NCI-H345 treated with DMSO at 0.1 percent for 48 hours (cell line): ENCODE results near the gene STPG4.

Experiments
- DNase-seq: peaks from one replicate; lab custom pipeline; 2025; ENCODE audit not compliant: unreplicated experiment; lab: John Stamatoyannopoulos, UW

STPG4 gene

DNA sequence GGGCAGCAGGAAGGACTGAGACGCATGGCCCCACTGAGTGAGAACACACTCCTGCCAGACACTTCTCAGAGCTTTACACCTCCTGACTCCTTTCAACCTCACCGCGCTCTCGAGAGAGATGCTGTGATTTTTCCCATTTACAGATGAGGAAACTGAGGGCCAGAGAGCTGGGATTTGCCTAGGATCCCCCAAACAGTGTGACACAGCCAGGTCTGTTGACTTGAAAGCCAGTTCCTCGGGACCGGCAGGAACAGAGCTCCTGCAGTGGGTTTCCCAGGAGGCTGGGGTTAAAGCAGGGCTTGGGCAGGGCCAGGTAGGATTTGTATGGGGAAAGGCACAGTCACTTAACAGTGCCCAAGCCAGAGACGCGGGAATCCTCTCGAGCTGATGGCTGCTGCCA is 81.9 kb downstream of the STPG4 start:
- DNase-seq: no peak

GRCh38 chr2:47072728-47073191 is 82.3 kb downstream of the STPG4 start:
- DNase-seq: no peak

DNA sequence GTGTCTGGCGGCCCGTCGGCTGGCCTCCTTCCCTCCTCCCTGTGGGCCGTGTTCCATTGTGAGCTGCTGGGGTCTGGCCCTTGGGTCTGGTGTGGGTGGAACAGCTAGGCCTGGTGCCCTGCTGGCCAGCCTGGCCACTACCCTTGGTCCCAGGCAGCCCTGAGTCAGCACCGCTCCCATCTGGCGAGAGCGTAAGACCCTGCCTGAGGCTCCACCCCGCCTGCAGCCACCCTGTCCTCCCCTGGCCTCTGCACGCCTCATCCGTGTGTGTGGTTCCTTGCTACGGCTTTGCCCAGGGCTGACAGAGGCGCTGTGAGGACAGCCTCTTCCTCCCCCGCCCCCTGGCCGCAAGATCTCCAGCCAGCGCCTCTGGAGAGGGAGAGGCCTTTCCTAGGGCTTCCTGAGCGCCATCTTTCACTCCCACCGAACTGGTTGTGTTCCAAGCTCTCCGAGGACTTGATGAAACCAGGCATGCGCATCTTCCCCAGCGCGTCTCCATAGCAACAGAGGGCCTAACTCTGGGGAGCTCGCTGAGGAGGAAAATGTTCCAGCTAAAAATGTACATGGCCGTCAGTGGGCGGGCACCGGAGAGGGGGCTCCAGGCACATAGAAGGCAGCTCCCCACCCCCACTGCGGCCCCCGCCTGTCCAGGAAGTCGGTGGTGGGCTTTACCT is 83.0 kb downstream of the STPG4 start:
- no peak for DNase-seq

DNA sequence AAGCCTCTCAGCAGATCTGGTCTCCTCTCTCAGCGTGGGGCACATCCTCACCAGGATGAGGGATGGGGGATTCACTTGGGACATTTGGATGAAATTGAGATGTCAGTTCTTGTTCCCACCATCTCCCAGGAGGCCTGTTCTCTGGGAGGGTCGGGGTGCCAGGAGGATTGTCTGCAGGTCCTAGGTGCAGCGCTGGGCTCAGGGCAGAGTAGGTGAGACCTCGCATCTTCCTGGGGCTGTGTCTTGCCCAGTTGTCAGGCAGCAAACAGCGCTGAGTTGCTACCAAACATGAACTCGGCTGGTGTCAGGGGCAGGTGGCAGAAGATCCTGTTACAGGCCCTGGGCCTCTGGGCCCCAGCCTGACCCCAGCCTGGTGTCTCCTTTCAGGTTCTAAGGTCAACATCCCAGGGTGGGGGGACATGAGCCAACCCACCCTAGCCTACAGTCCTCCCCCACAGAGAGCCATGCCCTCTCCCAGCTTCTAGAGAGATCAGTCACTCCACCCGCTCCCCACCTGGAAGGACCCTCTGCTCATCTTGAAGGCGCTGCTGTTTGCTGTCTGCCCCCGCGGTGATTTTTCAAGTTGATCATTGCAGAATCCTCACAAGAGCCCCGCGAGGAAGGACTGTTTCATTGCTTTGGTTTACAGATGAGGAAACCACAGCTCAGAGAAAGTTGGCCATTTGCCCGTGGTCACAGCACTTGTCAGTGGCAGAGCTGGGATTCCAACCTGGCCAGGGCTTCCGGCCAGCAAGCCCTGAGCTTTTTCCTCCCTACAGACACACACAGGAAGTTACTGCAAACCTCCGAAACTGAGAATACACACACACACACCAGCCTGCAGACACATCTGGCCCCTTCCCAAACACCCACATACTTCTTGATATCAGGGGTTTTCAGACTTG is 83.9 kb downstream of the STPG4 start:
- no peak for DNase-seq

DNA sequence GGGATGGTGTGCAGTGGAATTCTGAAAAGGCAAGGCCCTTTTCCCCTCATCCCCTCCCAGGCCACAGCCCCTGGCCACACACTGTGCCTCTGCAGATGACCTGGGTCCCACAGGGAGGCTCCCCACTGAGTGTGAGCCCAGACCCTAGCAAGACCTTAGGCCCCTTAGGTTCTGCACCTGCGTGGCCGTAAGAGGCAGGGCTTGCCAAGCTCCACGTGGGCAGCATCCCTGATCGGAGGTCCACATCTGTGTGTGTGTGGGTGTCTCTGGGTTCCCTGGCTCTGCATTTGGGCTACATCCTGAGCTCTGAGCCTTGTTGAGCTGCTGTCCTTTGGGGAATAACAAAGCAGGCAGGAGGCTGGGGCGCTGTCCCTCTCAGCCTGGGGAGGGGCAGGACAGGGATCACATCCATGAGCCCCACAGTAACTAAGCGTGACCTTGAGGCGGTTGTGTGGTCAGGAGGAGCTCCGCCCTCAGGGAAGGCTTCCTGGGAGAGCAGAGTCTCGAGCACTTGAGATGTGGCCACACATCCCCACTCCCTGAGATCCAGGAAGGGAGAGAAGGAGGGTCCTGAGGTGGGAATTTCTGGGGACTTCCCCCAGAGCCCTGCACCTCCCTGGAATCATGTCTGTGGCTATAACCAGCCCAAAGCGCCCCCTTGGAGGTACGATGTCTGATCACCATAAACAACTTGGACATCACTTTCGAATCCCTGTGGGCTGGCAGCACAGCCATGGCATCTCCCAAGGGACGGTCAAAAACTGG is 84.8 kb downstream of the STPG4 start:
- DNase-seq: no peak

GRCh38 chr2:47069628-47070154 is 85.4 kb downstream of the STPG4 start:
- no peak for DNase-seq

DNA sequence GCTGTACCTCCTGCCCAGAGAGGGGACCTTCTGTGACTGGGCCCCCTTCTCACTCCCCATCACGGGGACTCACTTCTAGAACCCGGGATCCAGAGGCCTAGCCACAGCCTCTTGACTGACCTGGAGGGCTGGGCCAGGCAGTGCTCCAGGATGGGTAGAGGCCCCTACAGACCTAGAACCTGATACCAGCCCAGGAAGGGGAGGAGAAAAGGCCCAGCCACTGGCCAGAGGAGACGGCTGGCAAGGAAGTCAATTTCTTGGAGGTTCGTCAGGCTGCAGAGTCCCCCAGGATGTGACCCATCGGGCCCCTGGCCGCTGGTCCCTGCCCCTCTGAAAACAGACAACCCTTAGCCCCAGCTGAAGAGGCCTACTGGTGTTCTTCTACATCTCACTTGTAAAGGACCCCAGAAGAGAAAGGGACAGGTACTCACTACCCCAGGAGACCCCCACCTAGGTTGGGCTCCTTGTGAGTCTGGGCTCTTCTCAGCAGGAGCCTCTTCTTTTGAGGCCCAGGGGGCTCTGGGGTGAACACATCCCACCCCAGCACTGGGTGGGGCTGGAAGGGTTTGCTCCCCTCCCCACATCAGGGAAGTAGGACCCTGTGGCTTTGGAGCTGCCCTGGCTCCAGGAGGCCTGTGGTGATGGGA is 86.0 kb downstream of the STPG4 start:
- DNase-seq: no peak

GRCh38 chr2:47067788-47068407 is 87.2 kb downstream of the STPG4 start:
- DNase-seq: no peak

DNA sequence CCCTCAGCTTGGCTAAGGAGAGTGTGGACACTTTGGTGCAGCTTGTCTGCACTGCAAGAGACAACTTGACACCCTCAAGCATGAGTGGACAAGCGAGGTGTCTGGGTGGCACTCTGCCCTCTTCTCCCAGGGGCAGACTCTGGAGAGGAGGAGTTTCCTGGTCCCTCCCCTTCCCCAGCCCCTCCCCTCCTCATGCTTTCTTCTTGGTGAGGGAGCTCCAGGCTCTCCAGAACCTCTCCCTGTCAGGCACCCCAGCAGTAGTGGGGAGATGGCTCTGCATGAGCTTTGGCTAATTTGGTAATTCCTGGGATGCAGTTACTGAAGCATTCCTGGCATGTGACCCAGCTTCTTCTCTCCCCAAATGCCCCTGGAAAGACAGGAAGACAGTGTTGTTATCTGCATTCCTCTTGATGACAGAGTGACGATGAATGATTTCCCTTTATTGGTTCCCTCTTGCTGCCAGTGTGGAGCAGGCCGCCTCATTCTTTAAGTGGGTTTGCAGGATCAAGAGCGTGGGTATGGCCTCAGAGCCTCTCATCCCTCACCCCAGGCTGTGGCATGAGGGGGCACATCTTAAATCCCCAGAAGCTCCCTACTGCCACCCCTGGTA is 89.2 kb downstream of the STPG4 start:
- no peak for DNase-seq

- no peak for DNase-seq
Measured at GRCh38 chr2:47065343-47065742, 89.8 kb downstream of the STPG4 start.

GRCh38 chr2:47064106-47064505 is 91.0 kb downstream of the STPG4 start:
- DNase-seq: no peak

GRCh38 chr2:47063538-47063930 is 91.6 kb downstream of the STPG4 start:
- DNase-seq: no peak

GRCh38 chr2:47062681-47063537 is 92.2 kb downstream of the STPG4 start:
- DNase-seq: no peak

DNA sequence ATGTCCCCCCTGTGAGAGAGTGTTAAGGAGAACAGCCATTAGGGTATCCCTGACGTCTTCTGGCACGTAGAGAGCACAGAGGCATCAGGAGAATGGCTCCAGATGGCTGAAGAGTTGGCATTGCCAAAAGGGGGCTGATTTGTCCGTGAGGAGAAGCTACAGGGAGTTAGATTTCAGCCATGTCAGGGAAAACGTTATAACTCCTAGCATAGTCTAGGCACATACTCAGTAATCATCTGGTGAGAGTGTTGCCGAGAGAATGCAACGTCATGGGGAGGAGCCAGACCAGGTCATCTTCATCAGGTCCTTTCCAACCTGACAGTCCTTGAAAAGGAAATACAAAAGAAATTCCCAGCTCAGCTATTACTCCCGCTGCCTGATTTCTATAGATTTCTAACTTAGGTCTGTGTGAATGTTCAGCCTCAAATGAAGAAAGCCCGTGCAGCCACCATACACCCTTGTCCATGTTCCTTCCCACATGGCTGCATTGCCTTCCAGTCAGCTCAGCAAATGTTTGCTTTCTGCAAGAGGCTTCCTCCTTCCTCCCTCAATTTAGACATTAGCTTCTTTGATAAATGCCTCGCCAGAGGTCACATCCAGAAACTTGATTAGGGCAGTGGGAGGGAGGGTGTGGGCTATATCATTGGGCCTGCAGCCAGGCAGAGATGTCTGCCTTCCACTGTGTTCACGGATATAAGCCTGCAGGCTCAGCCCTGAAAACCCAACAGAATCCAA is 93.0 kb downstream of the STPG4 start:
- DNase-seq: no peak

DNA sequence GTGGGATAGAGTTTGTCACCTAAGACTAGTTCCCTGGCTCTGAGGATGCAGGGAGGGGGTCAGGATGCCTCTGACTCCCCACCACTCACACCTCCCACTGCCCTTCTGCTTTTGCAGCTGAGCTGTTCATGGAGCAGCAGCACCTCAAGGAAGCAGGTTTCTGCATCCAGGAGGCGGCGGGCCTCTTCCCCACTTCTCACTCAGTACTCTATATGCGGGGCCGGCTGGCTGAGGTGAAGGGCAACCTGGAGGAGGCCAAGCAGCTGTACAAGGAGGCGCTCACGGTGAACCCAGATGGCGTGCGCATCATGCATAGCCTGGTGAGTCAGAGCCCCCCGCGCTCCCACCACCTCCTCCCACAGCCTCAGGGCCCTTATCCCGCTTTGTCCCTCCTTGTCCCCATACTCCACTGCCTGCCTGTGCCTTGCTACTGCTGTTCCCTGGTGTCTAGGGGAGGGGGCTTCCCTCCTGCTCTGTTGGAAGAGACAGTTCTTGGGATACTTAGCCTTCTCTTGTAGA is 94.4 kb downstream of the STPG4 start:
- DNase-seq: no peak

GRCh38 chr2:47058003-47058931 is 96.8 kb downstream of the STPG4 start:
- no peak for DNase-seq

GRCh38 chr2:47057687-47058002 is 97.5 kb downstream of the STPG4 start:
- DNase-seq: no peak
